Transverse colon (tissue), 4 donors: ENCODE results near the gene KIN. TPM values are rescaled to one million over a fixed set of nuclear protein-coding genes. Genes with fewer than 3 reads are reported as not detected.

Experiments
- DNase-seq: peaks from one replicate; pipeline ENCODE4 v3.0.0-alpha.2; 2019
- H3K27ac ChIP-seq, 4 donors: fragments of 200-600 bp; sonication (generic); 2 replicates each; pipeline ENCODE4 v1.5.1; 2016 to 2018; ENCODE audit warnings: inconsistent platforms in 4 of 4
- H3K27me3 ChIP-seq: fragments of 200-600 bp; sonication (generic); 2 replicates; pipeline ENCODE4 v1.5.1; 2017; ENCODE audit warnings: inconsistent platforms
- H3K36me3 ChIP-seq, 4 donors: fragments of 200-600 bp; sonication (generic); 2 replicates each; pipeline ENCODE4 v1.5.1; 2017 to 2019; ENCODE audit warnings: inconsistent platforms in 4 of 4
- H3K4me1 ChIP-seq, 4 donors: fragments of 200-600 bp; sonication (generic); 2 replicates each; pipeline ENCODE4 v1.5.1; 2017 to 2020; ENCODE audit warnings: inconsistent platforms in 4 of 4
- H3K4me3 ChIP-seq, 4 donors: fragments of 200-600 bp; sonication (generic); 1 replicate in 1 of 4; 2 replicates in 3 of 4; pipeline versions ENCODE4 v1.5.1 to v1.6.1; 2017 to 2019; ENCODE audit warnings: inconsistent platforms in 4 of 4
- H3K9me3 ChIP-seq, 2 donors: fragments of 200-600 bp; sonication (generic); 2 replicates each; pipeline ENCODE4 v1.5.1; 2017 to 2019; ENCODE audit warnings: inconsistent platforms in 2 of 2
- EP300 ChIP-seq: sonication (generic); formaldehyde crosslinking; IDR thresholded peaks from one replicate; pipeline ENCODE4 v1.6.1; 2017; ENCODE audit warnings: antibody characterized with exemption, low read depth
- POLR2A ChIP-seq: fragments of 450-650 bp; IDR thresholded peaks from one replicate; pipeline ENCODE4 v1.6.1; 2016; ENCODE audit warnings: antibody characterized with exemption, mild to moderate bottlenecking, moderate library complexity
- POLR2AphosphoS5 ChIP-seq, 3 donors: sonication (generic); formaldehyde crosslinking; IDR thresholded peaks; one replicate each; pipeline ENCODE4 v1.6.1; 2016; ENCODE audit warnings: antibody characterized with exemption in 3 of 3
- WGBS, 2 donors: methylation state at CpG; one replicate each; pipeline ENCODE4 v1.1.5; 2018; ENCODE audit warnings: low coverage in 1 of 2; 5-methylcytosine and 5-hydroxymethylcytosine counted together
- in situ Hi-C, 4 donors: fragments of 200-750 bp; cut with MboI; loops; one replicate each; pipeline versions ENCODE4 v1.15.0 to v1.15.1; 2017; ENCODE audit warnings: low sequenced_read_pairs in 3 of 4, low pct_ligation_motif_present in 1 of 4, low pct_unique_long_range_greater_than_20kb in 1 of 4
- intact Hi-C: fragments of 100-400 bp; cut with DNase I; formaldehyde crosslinking; loops from one replicate; pipeline ENCODE4 v1.15.1; 2023; ENCODE audit warnings: low total_unique reads
- total RNA-seq, 4 donors: library from RNA; depleted of rRNA; stranded (reverse); fragments of >200 nt; gene quantifications; one replicate each; pipeline ENCODE4 v1.1.0, GENCODE V29; 2016
- TF ChIP-seq, protein P1 (sequence below), 5 experiments: fragments of 200-600 bp in 3 of 5; fragments of 450-650 bp in 2 of 5; sonication (generic) in 3 of 5; IDR thresholded peaks; 1 replicate in 2 of 5; 2 replicates in 3 of 5; pipeline ENCODE4 v1.5.1; 2016 to 2017; ENCODE audit warnings: antibody characterized with exemption in 5 of 5, inconsistent platforms in 3 of 5, mild to moderate bottlenecking in 2 of 5, moderate library complexity in 1 of 5

KIN gene
- total RNA-seq, 4 donors from 2014 or later = 1.8 to 10.8 (median 5.5) TPM

DNA sequence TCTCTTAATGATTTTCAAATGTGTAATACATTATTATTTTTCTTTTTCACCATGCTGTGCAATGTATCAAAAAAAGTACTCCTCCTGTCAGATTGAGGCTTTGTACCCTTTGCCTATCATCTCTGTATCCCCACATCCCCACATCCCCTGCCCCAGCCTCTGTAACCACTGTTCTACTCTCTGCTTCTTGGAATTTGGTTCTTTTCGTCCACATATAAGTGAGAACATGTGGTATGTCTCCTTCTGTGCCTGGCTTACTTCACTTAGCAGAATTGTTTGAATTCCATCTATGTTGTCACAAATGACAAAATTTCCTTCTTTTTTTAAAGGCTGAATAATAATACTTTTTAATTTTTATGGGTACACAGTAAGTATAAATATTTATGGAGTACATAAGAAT lies 44.3 kb upstream of the KIN start:
- Histone ChIP-seq H3K4me3 (no peak overlapping the region), H3K36me3 (no peaks in the 10 kb centered on the region), H3K4me1 (peaks cover 0 to 5% (median 0%) of the 10 kb centered on the region in 4 donors), H3K27me3 (no peaks in the 10 kb centered on the region), H3K27ac (no peak overlapping the region), H3K9me3 (no peaks in the 10 kb centered on the region)
- WGBS, 2 donors = 63 to 94% methylated on average over 1 of the region's 1 CpG
- intact Hi-C loops = no loop called here
- in situ Hi-C loops = no loop called here
- DNase-seq = no peak
- no peak for TF ChIP-seq POLR2AphosphoS5 (IDR thresholded peaks at IDR 0.05)
- TF ChIP-seq EP300 = no peak
- no peak for TF ChIP-seq POLR2A
- TF ChIP-seq, protein P1, sequence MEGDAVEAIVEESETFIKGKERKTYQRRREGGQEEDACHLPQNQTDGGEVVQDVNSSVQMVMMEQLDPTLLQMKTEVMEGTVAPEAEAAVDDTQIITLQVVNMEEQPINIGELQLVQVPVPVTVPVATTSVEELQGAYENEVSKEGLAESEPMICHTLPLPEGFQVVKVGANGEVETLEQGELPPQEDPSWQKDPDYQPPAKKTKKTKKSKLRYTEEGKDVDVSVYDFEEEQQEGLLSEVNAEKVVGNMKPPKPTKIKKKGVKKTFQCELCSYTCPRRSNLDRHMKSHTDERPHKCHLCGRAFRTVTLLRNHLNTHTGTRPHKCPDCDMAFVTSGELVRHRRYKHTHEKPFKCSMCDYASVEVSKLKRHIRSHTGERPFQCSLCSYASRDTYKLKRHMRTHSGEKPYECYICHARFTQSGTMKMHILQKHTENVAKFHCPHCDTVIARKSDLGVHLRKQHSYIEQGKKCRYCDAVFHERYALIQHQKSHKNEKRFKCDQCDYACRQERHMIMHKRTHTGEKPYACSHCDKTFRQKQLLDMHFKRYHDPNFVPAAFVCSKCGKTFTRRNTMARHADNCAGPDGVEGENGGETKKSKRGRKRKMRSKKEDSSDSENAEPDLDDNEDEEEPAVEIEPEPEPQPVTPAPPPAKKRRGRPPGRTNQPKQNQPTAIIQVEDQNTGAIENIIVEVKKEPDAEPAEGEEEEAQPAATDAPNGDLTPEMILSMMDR (IDR thresholded peaks at IDR 0.05) = no peak

DNA sequence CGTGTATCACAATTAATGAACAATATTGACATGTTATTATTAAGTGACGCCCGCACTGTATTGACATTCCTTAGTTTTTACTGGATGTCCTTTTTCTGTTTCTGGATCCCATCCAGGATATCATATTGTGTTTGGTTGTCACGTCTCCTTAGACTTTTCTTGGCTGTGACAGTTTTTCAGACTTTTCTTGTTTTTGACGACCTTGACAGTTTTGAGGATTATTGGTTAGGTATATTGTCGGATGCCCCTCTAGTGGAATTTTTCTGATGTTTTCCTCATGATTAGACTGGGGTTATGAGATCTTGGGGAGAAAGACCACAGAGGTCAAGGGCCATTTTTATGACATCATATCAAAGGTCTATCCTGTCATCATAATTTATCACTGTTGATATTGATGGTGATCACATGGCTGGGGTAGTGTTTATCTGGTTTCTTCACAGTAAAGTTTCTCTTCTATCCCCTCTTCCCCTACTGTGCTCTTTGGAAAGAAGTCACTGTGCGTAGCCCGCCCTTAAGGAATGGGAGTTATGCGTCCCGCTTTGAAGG lies 41.6 kb upstream of the KIN start:
- no peak for DNase-seq
- intact Hi-C loops = no loop called here
- Histone ChIP-seq H3K36me3 (peaks cover 0 to 12% (median 3%) of the 10 kb centered on the region in 4 donors), H3K4me1 (peaks cover 0 to 5% (median 0%) of the 10 kb centered on the region in 4 donors), H3K27me3 (no peaks in the 10 kb centered on the region), H3K27ac (no peak overlapping the region), H3K4me3 (no peak overlapping the region), H3K9me3 (no peaks in the 10 kb centered on the region)
- in situ Hi-C loops = no loop called here
- TF ChIP-seq POLR2AphosphoS5 (IDR thresholded peaks at IDR 0.05) (no peak), EP300 (no peak), POLR2A (no peak)
- TF ChIP-seq, protein P1 (IDR thresholded peaks at IDR 0.05) = no peak
- 91 to 96% methylated on average over 10 of the region's 10 CpGs for WGBS, 2 donors

DNA sequence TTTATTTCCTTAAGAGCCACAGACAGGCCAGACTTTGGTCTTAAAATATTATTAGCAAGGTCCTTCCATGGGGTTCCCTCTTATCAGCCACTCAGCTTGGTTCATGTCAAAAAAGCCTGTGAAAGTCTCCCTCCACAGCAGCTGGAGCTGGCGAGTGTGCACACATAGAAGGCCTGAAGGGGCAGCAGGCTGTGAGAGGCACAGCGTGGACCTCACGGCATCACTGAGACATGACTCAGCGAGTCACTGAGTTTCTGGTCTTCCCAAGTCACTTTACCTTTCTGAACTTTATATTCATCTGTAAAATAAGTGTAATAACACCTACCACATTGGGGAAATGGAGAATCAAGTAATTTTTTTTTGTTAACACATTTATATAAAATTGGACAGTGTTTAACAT lies 39.2 kb upstream of the KIN start:
- DNase-seq = no peak
- TF ChIP-seq, protein P1 (IDR thresholded peaks at IDR 0.05) = no peak
- TF ChIP-seq POLR2AphosphoS5 (IDR thresholded peaks at IDR 0.05) = no peak
- intact Hi-C loops = no loop called here
- no peak overlapping the region for H3K4me3 ChIP-seq
- no peaks in the 10 kb centered on the region for H3K9me3 ChIP-seq
- H3K36me3 ChIP-seq = peaks cover 0 to 15% (median 4%) of the 10 kb centered on the region in 4 donors
- 87 to 100% methylated on average over 4 of the region's 4 CpGs for WGBS, 2 donors
- no peaks in the 10 kb centered on the region for H3K27me3 ChIP-seq
- peaks cover 0 to 5% (median 0%) of the 10 kb centered on the region in 4 donors for H3K4me1 ChIP-seq
- in situ Hi-C loops = no loop called here
- H3K27ac ChIP-seq = no peak overlapping the region

DNA sequence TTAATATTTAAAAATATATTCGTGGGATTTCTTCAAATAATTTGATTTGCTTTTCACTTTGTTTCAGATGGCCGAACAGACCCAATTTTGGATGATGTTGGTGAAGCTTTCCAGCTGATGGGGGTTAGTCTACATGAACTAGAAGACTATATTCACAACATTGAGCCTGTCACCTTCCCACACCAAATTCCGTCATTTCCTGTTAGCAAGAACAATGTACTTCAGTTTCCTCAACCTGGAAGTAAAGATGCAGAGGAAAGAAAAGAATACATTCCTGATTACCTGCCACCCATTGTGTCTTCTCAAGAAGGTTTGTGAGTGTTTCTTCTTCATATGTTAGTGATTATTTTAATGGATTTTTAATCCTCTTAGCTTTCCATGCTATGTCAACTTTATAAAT lies 36.5 kb upstream of the KIN start:
- H3K36me3 ChIP-seq = peaks cover 0 to 15% (median 4%) of the 10 kb centered on the region in 4 donors
- DNase-seq = no peak
- no peaks in the 10 kb centered on the region for H3K9me3 ChIP-seq
- intact Hi-C loops = no loop called here
- WGBS, 2 donors = 81 to 92% methylated on average over 3 of the region's 3 CpGs
- peaks cover 7 to 13% (median 9%) of the 10 kb centered on the region in 4 donors for H3K4me1 ChIP-seq
- no peak for TF ChIP-seq POLR2A
- TF ChIP-seq EP300 = no peak
- no peak for TF ChIP-seq POLR2AphosphoS5 (IDR thresholded peaks at IDR 0.05)
- TF ChIP-seq, protein P1 (IDR thresholded peaks at IDR 0.05) = no peak
- no peak overlapping the region for H3K27ac ChIP-seq
- H3K4me3 ChIP-seq = no peak overlapping the region
- in situ Hi-C loops = no loop called here
- H3K27me3 ChIP-seq = no peaks in the 10 kb centered on the region
